A673 (cell line): ENCODE measurements around the gene FGGY. TPM values are rescaled to one million over a fixed set of nuclear protein-coding genes. Genes with fewer than 3 reads are reported as not detected.

Experiments
- BruUV-seq: library from RNA; stranded (reverse); fragments of 400-500 nt; replicated peaks from 2 replicates; lab custom pipeline; 2021; lab: Mats Ljungman, UMichigan
- CTCF ChIA-PET: fragments of 300-600 bp; sonication (Branson Sonifier 250); formaldehyde crosslinking; loops from one replicate; lab custom pipeline; 2022; ENCODE audit warnings: antibody characterized with exemption; lab: Charles Lee
- POLR2A ChIA-PET: fragments of 300-600 bp; sonication (Branson Sonifier 250); formaldehyde crosslinking; loops from one replicate; lab custom pipeline; 2022; ENCODE audit warnings: antibody characterized with exemption; ENCODE audit not compliant: low non-redundant PET; lab: Charles Lee
- DNase-seq: peaks from one replicate; pipeline ENCODE4 v3.0.0-alpha.2; 2015; ENCODE audit warnings: low spot score
- H3K27ac ChIP-seq: fragments of 200-600 bp; sonication (generic); 2 replicates; pipeline ENCODE4 v1.5.1; 2016; ENCODE audit warnings: mixed run types, low read depth, mild to moderate bottlenecking, mixed read lengths, antibody characterized with exemption, low read length; ENCODE audit not compliant: poor library complexity, severe bottlenecking
- H3K27me3 ChIP-seq: fragments of 200-600 bp; sonication (generic); replicated peaks from 2 replicates; pipeline ENCODE4 v1.6.1; 2017; ENCODE audit warnings: mixed run types, low read depth, mild to moderate bottlenecking, mixed read lengths, antibody characterized with exemption, low read length; ENCODE audit not compliant: insufficient read depth, poor library complexity
- H3K36me3 ChIP-seq: fragments of 200-600 bp; sonication (generic); 2 replicates; pipeline ENCODE4 v1.6.1; 2016; ENCODE audit warnings: mixed run types, mild to moderate bottlenecking, mixed read lengths, antibody characterized with exemption, low read length; ENCODE audit not compliant: insufficient read depth, poor library complexity, severe bottlenecking
- H3K4me1 ChIP-seq: fragments of 200-600 bp; sonication (generic); 2 replicates; pipeline ENCODE4 v1.6.1; 2017; ENCODE audit warnings: mixed run types, mild to moderate bottlenecking, mixed read lengths, antibody characterized with exemption, low read length; ENCODE audit not compliant: insufficient read depth, poor library complexity, severe bottlenecking
- H3K4me3 ChIP-seq: fragments of 200-600 bp; sonication (generic); 2 replicates; pipeline ENCODE4 v1.5.1; 2016; ENCODE audit warnings: low read depth, mixed run types, mild to moderate bottlenecking, mixed read lengths, low read length; ENCODE audit not compliant: poor library complexity, severe bottlenecking
- H3K9me3 ChIP-seq: fragments of 200-600 bp; sonication (generic); 2 replicates; pipeline ENCODE4 v1.6.1; 2016; ENCODE audit warnings: mixed run types, low read depth, mild to moderate bottlenecking, mixed read lengths, antibody characterized with exemption, low read length; ENCODE audit not compliant: poor library complexity, severe bottlenecking
- CTCF ChIP-seq: fragments of 300-800, 200-600 bp; sonication (generic); conservative IDR thresholded peaks from 2 replicates; pipeline ENCODE4 v1.5.1; 2017; ENCODE audit warnings: low read depth, mild to moderate bottlenecking, antibody characterized with exemption, low read length, moderate library complexity, mixed read lengths
- EZH2 ChIP-seq: fragments of 200-600 bp; sonication (generic); IDR thresholded peaks from 2 replicates; pipeline ENCODE4 v1.6.1; 2017; ENCODE audit warnings: borderline replicate concordance, low read depth, mild to moderate bottlenecking, mixed read lengths, antibody characterized with exemption, low read length; ENCODE audit not compliant: poor library complexity, severe bottlenecking
- intact Hi-C: fragments of 100-400 bp; cut with micrococcal nuclease; formaldehyde crosslinking; loops from one replicate; pipeline ENCODE4 v1.10.0; 2022; ENCODE audit not compliant: unreplicated experiment
- total RNA-seq: library from RNA; stranded (reverse); gene quantifications from 2 replicates; pipeline ENCODE4 v1.2.3, GENCODE V29; 2021

Gene FGGY
- total RNA-seq, 1 experiment from 2014 or later, result 2.6 TPM

- DNase-seq, result no peak
- H3K9me3 ChIP-seq, result peaks cover 3% of the 10 kb centered on the region
- TF ChIP-seq EZH2 (no peak), CTCF (no peak)
- no peak overlapping the region for H3K4me3 ChIP-seq
- BruUV-seq, result no TSS peak
- CTCF ChIA-PET, result no interaction called here
- no peaks in the 10 kb centered on the region for H3K27me3 ChIP-seq
- intact Hi-C loops, result no loop called here
- no peak overlapping the region for H3K27ac ChIP-seq
- H3K4me1 ChIP-seq, result no peaks in the 10 kb centered on the region
- POLR2A ChIA-PET, result no interaction called here
- H3K36me3 ChIP-seq, result no peaks in the 10 kb centered on the region
Measured at GRCh38 chr1:59554011-59554663, 257.2 kb downstream of the FGGY start.

- POLR2A ChIA-PET, result no interaction called here
- Histone ChIP-seq H3K27me3 (no peaks in the 10 kb centered on the region), H3K4me3 (no peak overlapping the region), H3K9me3 (peaks cover 3% of the 10 kb centered on the region), H3K4me1 (no peaks in the 10 kb centered on the region), H3K27ac (no peak overlapping the region), H3K36me3 (no peaks in the 10 kb centered on the region)
- no TSS peak for BruUV-seq
- TF ChIP-seq EZH2 (no peak), CTCF (no peak)
- intact Hi-C loops, result no loop called here
- CTCF ChIA-PET, result no interaction called here
- DNase-seq, result no peak
Measured at GRCh38 chr1:59554752-59555151, 257.9 kb downstream of the FGGY start.

- Histone ChIP-seq H3K27me3 (no peaks in the 10 kb centered on the region), H3K9me3 (peaks cover 3% of the 10 kb centered on the region), H3K4me1 (no peaks in the 10 kb centered on the region), H3K36me3 (no peaks in the 10 kb centered on the region), H3K27ac (no peak overlapping the region), H3K4me3 (no peak overlapping the region)
- TF ChIP-seq EZH2, result no peak
- no peak for TF ChIP-seq CTCF
- POLR2A ChIA-PET, result no interaction called here
- no peak for DNase-seq
- BruUV-seq, result no TSS peak
- CTCF ChIA-PET, result no interaction called here
- intact Hi-C loops, result no loop called here
Measured at GRCh38 chr1:59556398-59556797, 259.5 kb downstream of the FGGY start.
